ENCODE results near the gene S100A7A. TPM values are rescaled to one million over a fixed set of nuclear protein-coding genes. Genes with fewer than 3 reads are reported as not detected.
"Not testable (repeated sequence)": the region's sequence is repeated elsewhere in the genome, so short reads cannot be mapped to it uniquely, and the experiment has no call there.

The S100A7A gene
- total RNA-seq, 1 experiment from 2014 or later = not detected

DNA sequence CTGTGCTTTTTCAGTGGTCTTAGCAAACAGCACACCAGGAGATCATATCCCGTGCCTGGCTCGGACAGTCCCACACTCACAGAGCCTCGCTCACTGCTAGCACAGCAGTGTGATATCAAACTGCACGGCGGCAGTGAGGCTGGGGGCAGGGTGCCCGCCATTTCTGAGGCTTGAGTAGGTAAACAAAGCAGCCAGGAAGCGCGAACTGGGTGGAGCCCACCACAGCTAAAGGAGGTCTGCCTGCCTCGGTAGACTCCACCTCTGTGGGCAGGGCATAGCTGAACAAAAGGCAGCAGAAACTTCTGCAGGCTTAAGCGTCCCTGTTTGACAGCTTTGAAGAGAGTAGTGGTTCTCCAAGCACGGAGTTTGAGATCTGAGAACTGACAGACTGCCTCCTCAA lies 9.0 kb upstream of the S100A7A start:
- BruUV-seq (replicated peaks) = not testable (repeated sequence)

DNA sequence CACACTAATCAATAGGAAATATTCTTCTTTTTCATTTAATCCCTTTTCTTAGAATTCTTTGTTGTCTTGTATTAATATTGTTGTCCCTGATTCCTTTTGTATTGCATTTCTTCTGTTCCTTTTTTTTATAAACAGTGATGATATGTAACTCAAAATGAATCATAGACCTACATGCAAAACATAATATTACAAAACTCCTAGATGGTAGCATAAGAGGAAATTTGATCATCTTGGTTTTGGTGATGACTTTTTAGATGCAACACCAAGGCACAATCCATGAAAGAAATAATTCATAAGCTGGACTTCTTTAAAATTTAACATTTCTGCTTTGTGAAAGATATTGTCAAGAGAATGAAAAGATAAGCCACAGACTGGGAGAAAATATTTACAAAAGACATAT lies 2.4 kb upstream of the S100A7A start:
- POLR2A ChIA-PET (ENCODE audit: unreplicated experiment); CTCF ChIA-PET; DNase-seq: not testable (repeated sequence)

More for the DNA sequence above, 9.0 kb upstream of the S100A7A start:
- H3K4me1 ChIP-seq (replicated peaks; ENCODE audit: insufficient read depth); CTCF ChIA-PET; H3K4me3 ChIP-seq; H3K27ac ChIP-seq; POLR2A ChIA-PET (ENCODE audit: unreplicated experiment); H3K79me2 ChIP-seq (ENCODE audit: low read depth); H3K9me3 ChIP-seq (ENCODE audit: insufficient read depth, low read depth); DNase-seq; H2AFZ ChIP-seq; intact Hi-C loops (cut with micrococcal nuclease; ENCODE audit: unreplicated experiment); H4K20me1 ChIP-seq (ENCODE audit: insufficient read depth); H3K4me2 ChIP-seq; H3K36me3 ChIP-seq (ENCODE audit: low read depth); H3K9me2 ChIP-seq (ENCODE audit: insufficient read depth); H3F3A ChIP-seq (ENCODE audit: insufficient read depth, low read depth): not testable (repeated sequence)
- peaks cover 19% of the 10 kb centered on the region for H3K27me3 ChIP-seq (ENCODE audit: insufficient read depth, low read depth)

DNA sequence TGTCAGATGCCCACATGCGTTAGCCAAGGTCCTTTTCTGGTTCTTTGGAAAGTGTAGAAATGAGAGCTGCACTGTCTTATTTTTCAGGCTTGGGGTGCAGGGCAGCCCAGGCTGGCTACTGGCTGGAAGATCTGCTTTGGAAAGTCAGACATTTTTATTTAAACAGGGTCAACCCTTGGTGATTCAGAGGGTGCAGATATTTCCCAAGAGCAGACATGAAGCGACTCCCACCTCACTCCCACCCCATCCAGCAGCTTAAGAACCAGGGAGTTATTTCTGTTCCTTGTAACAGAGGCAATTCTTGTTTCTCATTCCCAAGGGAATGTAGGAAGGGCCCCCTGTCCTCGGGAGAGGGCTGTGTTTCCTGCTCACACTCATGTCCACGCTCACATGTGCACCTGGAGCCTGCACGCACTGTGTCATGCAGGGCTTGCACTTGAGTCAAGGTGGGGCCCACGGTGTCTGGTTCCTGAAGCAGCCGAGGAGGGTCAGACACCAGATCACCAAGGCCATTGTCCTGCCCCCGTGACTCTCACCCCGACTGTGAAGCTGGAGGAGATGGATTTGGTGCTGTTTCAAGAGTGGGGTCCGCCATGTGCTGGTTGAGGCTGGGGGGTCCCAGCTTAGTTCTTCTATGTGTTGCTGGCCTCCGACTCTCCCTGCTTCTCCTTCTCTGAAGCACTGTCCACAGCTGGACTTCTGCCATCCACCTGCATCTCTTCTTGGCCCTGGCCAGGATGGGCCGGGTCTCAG lies 992 bp downstream of the S100A7A start:
- Histone ChIP-seq H3K4me1 (replicated peaks; ENCODE audit: insufficient read depth) (no peaks in the 10 kb centered on the region), H3K4me3 (no peak overlapping the region), H2AFZ (no peak overlapping the region), H3F3A (ENCODE audit: insufficient read depth, low read depth) (no peaks in the 10 kb centered on the region), H3K4me2 (no peak overlapping the region), H3K36me3 (ENCODE audit: low read depth) (no peaks in the 10 kb centered on the region), H3K9me3 (ENCODE audit: insufficient read depth, low read depth) (no peaks in the 10 kb centered on the region), H3K27ac (no peak overlapping the region), H4K20me1 (ENCODE audit: insufficient read depth) (no peaks in the 10 kb centered on the region), H3K9me2 (ENCODE audit: insufficient read depth) (no peaks in the 10 kb centered on the region), H3K27me3 (ENCODE audit: insufficient read depth, low read depth) (peaks cover 40% of the 10 kb centered on the region), H3K79me2 (ENCODE audit: low read depth) (no peaks in the 10 kb centered on the region)
- no peak for DNase-seq
- ChIA-PET CTCF (no interaction called here), POLR2A (ENCODE audit: unreplicated experiment) (no interaction called here)
- BruUV-seq (replicated peaks) = no TSS peak
- intact Hi-C loops (cut with micrococcal nuclease; ENCODE audit: unreplicated experiment) = no loop called here
- no peak for TF ChIP-seq EZH2 (IDR thresholded peaks at IDR 0.05; ENCODE audit: low read depth)
- TF ChIP-seq, protein P1, sequence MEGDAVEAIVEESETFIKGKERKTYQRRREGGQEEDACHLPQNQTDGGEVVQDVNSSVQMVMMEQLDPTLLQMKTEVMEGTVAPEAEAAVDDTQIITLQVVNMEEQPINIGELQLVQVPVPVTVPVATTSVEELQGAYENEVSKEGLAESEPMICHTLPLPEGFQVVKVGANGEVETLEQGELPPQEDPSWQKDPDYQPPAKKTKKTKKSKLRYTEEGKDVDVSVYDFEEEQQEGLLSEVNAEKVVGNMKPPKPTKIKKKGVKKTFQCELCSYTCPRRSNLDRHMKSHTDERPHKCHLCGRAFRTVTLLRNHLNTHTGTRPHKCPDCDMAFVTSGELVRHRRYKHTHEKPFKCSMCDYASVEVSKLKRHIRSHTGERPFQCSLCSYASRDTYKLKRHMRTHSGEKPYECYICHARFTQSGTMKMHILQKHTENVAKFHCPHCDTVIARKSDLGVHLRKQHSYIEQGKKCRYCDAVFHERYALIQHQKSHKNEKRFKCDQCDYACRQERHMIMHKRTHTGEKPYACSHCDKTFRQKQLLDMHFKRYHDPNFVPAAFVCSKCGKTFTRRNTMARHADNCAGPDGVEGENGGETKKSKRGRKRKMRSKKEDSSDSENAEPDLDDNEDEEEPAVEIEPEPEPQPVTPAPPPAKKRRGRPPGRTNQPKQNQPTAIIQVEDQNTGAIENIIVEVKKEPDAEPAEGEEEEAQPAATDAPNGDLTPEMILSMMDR (conservative IDR thresholded peaks at IDR 0.05) = no peak

More for the DNA sequence above, 2.4 kb upstream of the S100A7A start:
- H4K20me1 ChIP-seq (ENCODE audit: insufficient read depth); H3K4me3 ChIP-seq; H3K27ac ChIP-seq; H3K36me3 ChIP-seq (ENCODE audit: low read depth); H2AFZ ChIP-seq; H3K79me2 ChIP-seq (ENCODE audit: low read depth); H3K4me1 ChIP-seq (replicated peaks; ENCODE audit: insufficient read depth); H3K9me3 ChIP-seq (ENCODE audit: insufficient read depth, low read depth); H3K4me2 ChIP-seq; BruUV-seq (replicated peaks); H3K9me2 ChIP-seq (ENCODE audit: insufficient read depth); intact Hi-C loops (cut with micrococcal nuclease; ENCODE audit: unreplicated experiment); H3F3A ChIP-seq (ENCODE audit: insufficient read depth, low read depth): not testable (repeated sequence)
- peaks cover 28% of the 10 kb centered on the region for H3K27me3 ChIP-seq (ENCODE audit: insufficient read depth, low read depth)

DNA sequence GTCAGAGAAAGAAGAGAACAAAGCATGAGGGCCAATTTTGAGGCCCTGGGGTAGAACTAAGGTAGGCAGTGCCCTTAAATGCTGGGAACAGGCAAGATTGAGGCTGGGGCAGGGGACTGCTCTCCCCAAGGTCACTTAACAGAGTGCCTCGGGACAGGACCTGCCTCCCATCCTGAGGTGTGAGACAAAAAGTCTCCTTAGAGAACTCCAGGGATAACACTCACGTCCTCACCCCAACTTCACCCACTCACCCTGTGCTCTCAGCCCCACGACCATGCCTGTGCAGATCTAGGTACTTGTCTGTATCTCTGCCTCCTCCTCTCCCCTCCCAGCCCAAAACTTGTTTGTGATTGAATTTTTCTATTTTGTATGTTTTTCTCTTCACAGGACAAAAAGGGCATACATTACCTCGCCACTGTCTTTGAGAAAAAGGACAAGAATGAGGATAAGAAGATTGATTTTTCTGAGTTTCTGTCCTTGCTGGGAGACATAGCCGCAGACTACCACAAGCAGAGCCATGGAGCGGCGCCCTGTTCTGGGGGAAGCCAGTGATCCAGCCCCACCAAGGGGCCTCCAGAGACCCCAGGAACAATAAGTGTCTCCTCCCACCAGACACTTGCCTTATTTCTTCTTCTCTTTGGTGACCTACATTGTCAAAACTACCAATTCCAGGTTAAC lies 2.6 kb downstream of the S100A7A start:
- H3K9me3 ChIP-seq (ENCODE audit: insufficient read depth, low read depth); H3K4me2 ChIP-seq; H3K79me2 ChIP-seq (ENCODE audit: low read depth); H3K4me3 ChIP-seq; H3F3A ChIP-seq (ENCODE audit: insufficient read depth, low read depth); DNase-seq; POLR2A ChIA-PET (ENCODE audit: unreplicated experiment); BruUV-seq (replicated peaks); CTCF ChIA-PET; intact Hi-C loops (cut with micrococcal nuclease; ENCODE audit: unreplicated experiment); H3K9me2 ChIP-seq (ENCODE audit: insufficient read depth); H4K20me1 ChIP-seq (ENCODE audit: insufficient read depth); H2AFZ ChIP-seq; H3K4me1 ChIP-seq (replicated peaks; ENCODE audit: insufficient read depth); H3K27ac ChIP-seq; H3K36me3 ChIP-seq (ENCODE audit: low read depth): not testable (repeated sequence)
- peaks cover 43% of the 10 kb centered on the region for H3K27me3 ChIP-seq (ENCODE audit: insufficient read depth, low read depth)

DNA sequence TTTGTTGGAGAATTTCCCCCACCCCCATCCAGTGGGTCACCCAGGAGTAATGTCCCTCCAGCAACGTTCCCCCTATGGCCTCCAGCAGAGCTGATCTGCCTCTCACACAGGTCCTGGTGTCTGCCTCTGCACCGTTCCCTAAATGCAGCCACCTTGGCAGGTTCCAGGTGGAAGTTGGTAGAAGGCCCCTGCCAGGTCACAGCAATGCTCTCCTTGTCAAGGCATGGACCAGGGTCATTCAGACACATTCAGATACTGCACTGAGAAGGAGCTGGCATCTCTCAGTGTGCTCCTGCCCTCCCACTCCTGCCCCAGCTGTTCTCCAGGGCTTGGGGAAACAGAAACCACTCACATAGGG lies 3.1 kb downstream of the S100A7A start:
- H3F3A ChIP-seq (ENCODE audit: insufficient read depth, low read depth); BruUV-seq (replicated peaks); H4K20me1 ChIP-seq (ENCODE audit: insufficient read depth); H3K79me2 ChIP-seq (ENCODE audit: low read depth); intact Hi-C loops (cut with micrococcal nuclease; ENCODE audit: unreplicated experiment); H3K27ac ChIP-seq; CTCF ChIA-PET; H3K36me3 ChIP-seq (ENCODE audit: low read depth); H3K9me3 ChIP-seq (ENCODE audit: insufficient read depth, low read depth); POLR2A ChIA-PET (ENCODE audit: unreplicated experiment); H3K9me2 ChIP-seq (ENCODE audit: insufficient read depth); H3K4me3 ChIP-seq; DNase-seq; H3K4me2 ChIP-seq; H2AFZ ChIP-seq; H3K4me1 ChIP-seq (replicated peaks; ENCODE audit: insufficient read depth): not testable (repeated sequence)
- peaks cover 48% of the 10 kb centered on the region for H3K27me3 ChIP-seq (ENCODE audit: insufficient read depth, low read depth)

Measured in PC-9 (cell line).